UCSD-AML1 (cell line): ENCODE measurements around the gene A1CF.
"Not testable (repeated sequence)": the region's sequence is repeated elsewhere in the genome, so short reads cannot be mapped to it uniquely, and the experiment has no call there.

ENCODE experiments used
- DNase-seq: peaks from one replicate; lab custom pipeline; 2025; ENCODE audit not compliant: unreplicated experiment; lab: John Stamatoyannopoulos, UW

The A1CF gene

DNA sequence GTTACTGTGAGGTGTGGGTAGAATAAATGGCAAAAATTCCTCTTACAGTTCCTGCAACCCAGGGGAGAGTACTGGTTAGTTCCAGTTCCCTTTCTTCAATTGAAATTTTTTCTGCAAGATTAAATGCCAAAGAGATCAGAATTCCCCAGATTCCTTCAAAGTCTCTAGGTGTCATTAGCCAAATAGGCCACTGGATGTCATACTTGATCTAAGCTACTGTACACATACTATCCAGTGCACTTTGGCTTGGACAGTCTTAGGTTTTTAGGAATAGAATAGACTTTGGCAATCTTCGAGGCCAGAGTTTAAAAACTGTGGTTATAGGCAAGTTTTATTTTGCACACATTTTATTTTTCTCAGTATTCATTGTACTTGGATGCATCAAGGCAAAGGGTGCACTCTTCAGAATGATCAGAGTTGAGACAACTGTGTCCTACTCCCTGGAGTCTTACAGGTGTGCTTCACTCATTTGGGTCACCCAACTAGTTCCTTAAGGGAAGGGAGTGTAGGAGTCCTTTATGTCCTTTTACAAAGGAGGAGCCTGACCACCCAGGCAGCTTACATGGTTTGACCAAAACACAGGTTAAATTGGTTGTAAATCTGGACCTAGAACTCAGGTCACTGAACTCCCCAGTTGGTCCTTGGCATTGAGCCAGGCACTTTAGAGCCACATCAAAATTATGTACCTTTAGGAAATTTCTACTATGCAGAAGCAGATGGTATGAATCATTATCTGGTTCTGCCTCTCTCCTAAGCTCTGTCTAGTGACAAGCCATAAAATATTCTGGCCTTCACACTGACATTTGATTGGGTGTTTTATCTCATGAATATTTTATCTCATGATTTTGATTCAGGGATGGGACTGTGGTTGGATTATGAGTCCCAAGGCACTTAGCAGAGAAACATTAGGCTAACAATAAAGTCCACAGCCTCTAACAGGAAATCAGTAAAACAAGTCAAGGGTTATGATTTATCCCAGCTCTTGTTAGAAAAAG, 96.2 kb downstream of the A1CF start:
- DNase-seq, result no peak

DNA sequence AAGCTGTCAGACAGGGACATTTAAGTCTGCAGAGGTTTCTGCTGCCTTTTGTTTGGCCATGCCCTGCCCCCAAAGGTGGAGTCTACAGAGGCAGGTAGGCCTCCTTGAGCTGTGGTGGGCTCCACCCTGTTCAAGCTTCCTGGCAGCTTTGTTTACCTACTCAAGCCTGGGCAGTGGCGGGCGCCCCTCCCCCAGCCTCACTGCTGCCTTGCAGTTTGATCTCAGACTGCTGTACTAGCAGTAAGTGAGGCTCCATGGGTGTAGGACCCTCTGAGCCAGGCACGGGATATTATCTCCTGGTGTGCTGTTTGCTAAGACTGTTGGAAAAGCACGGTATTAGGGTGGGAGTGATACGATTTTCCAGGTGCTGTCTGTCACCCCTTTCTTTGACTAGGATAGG, 97.5 kb downstream of the A1CF start:
- not testable (repeated sequence) for DNase-seq

DNA sequence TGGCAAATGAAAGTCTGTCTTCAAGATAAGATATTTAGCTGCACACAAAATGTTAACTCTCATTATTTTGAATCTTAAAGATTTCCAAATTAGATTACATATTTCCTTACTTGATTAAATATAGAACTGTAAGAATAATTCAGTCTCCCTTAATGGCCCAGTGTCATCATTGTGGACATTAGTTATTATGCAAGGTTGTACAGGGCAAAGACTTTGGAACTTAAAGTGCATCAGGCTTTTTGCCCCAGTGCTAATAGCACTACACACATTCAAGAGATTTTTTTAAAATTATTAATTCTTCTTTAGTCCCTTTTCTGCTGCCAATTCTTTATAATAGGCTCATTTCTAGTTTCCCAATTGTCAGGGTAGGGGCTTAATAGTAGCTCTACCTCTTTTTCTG, 103.4 kb downstream of the A1CF start:
- not testable (repeated sequence) for DNase-seq

DNA sequence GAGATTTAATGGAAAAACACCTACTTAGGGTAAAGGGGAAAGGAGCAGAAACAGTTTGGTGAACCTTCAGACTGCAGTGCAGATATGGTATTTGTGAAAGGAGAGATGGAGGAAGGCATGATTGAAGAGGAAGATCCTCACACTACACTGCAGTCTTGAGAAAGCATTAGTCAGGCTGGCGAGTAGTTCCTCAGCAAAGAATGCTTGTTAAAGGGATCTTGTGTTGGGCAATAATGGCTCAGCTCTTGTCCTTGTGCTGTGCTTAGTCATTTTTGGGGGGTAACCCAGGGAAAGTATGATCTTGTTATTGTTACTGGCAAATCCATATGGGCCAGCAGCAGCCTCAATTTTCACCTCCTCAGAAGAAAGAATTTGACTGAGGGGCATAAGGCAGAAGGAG, 105.4 kb downstream of the A1CF start:
- not testable (repeated sequence) for DNase-seq

DNA sequence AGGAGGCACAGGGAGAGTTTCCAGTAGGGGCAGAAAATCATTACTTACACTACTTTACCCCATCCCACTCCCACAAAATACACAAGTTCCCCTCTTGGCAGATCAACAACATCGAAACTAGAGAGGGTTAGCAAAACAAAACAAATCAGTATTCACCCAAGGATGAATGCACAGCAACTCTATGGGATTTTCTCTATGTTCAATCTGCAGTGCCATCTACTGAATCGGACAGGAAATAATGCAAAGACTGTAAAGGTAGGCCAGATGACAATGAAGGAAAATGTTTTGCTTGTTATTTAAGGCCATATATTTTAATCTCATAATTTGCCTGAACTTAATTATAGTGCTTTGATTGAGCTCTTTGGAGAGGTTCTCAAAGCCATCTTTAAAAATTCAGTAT, 110.6 kb downstream of the A1CF start:
- not testable (repeated sequence) for DNase-seq

DNA sequence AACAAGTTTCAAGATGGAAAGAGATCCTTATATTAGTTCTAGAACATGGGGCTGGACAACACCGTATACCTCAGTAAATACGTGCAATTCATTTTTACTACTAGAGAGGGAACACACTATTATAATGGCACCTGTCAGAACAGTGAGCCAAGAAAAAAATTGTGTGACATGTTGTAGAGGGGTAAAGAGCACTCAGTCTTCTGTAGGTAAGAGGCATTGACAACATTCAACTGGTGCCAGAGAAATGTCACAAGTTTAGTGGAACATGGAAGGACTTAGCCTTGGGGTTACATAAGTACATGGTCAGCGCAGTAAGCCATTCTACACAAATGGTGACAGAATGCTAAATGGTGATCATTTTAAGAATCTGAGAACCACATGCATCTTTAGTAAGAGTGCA, 113.4 kb downstream of the A1CF start:
- DNase-seq, result not testable (repeated sequence)

DNA sequence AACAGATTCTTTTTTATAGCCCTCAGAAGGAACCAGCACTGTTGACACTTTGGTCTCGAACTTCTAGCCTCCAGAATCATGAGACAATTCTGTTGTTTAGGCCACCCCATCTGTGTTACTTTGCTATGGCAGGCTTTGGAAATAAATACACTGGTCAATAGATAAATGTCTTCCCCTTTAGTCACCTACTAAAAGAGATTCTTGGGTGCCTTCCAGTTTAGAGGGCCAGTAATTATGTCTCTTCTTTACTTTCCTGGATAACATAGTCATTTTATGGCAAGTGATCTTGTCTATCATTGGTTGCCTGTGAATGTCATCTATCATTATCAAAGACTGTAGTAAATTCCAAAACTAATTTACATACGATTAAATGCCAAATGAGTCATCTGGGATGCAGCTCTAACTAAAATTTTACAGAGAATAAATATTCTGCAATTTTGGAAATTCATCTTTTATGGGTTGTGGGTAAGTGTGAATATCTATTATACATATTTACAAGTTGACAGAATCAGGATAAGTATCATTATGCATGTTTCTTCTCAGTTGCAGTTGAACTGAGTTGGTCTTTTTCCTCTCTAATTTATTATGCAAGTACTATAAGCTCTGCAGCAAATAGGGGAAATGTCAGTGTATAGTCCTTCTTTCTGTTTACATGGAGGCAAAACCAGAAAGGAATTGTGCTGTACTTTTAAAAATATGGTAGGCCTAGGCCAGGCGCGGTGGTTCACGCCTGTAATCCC, 118.5 kb downstream of the A1CF start:
- DNase-seq, result not testable (repeated sequence)
